Measurements from ENCODE around the gene CALML6. TPM values are rescaled to one million over a fixed set of nuclear protein-coding genes. Genes with fewer than 3 reads are reported as not detected.

The CALML6 gene
- total RNA-seq, 1 donor from 2014 or later: not detected

DNA sequence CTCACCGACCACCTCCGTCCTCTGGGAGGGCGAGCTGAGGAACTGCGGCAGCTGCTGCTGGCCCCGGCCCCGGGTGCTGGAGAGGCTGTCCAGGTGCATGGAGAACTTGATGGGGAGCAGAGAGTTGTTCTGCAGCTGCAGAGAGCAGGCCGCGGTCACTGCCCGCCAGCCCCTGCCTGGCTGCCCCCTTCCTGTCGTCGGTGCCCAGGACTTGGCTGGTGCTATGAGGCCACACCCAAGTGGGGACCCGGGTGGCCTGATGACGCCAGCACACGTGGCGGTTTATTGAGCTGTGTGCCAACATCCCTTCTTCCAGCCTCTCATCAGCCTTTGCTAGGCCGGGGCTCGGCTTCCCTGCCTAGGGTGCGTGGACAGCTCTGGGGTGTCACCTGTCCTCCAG lies 9.3 kb downstream of the CALML6 start:
- Histone ChIP-seq H3K36me3 (no peaks in the 10 kb centered on the region), H3K4me3 (no peak overlapping the region), H3K4me1 (no peaks in the 10 kb centered on the region), H3K27me3 (no peaks in the 10 kb centered on the region), H3K27ac (no peak overlapping the region), H3K9me3 (no peaks in the 10 kb centered on the region)
- intact Hi-C loops (cut with DNase I): no loop called here
- DNase-seq (ENCODE audit: low spot score in 2 of 2): no peak
- TF ChIP-seq, protein P1, sequence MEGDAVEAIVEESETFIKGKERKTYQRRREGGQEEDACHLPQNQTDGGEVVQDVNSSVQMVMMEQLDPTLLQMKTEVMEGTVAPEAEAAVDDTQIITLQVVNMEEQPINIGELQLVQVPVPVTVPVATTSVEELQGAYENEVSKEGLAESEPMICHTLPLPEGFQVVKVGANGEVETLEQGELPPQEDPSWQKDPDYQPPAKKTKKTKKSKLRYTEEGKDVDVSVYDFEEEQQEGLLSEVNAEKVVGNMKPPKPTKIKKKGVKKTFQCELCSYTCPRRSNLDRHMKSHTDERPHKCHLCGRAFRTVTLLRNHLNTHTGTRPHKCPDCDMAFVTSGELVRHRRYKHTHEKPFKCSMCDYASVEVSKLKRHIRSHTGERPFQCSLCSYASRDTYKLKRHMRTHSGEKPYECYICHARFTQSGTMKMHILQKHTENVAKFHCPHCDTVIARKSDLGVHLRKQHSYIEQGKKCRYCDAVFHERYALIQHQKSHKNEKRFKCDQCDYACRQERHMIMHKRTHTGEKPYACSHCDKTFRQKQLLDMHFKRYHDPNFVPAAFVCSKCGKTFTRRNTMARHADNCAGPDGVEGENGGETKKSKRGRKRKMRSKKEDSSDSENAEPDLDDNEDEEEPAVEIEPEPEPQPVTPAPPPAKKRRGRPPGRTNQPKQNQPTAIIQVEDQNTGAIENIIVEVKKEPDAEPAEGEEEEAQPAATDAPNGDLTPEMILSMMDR (IDR thresholded peaks at IDR 0.05): no peak

- H3K4me3 ChIP-seq: no peak overlapping the region
- no peaks in the 10 kb centered on the region for H3K4me1 ChIP-seq
- DNase-seq (ENCODE audit: low spot score in 2 of 2): no peak
- intact Hi-C loops (cut with DNase I): no loop called here
- no peaks in the 10 kb centered on the region for H3K9me3 ChIP-seq
- no peaks in the 10 kb centered on the region for H3K36me3 ChIP-seq
- H3K27ac ChIP-seq: no peak overlapping the region
- H3K27me3 ChIP-seq: no peaks in the 10 kb centered on the region
- TF ChIP-seq, protein P1 (IDR thresholded peaks at IDR 0.05): no peak
Measured at GRCh38 chr1:1924849-1925248, 9.8 kb downstream of the CALML6 start.

GRCh38 chr1:1925437-1926345 lies 10.6 kb downstream of the CALML6 start:
- no peak overlapping the region for H3K4me3 ChIP-seq
- TF ChIP-seq, protein P1 (IDR thresholded peaks at IDR 0.05): no peak
- DNase-seq (ENCODE audit: low spot score in 2 of 2): no peak
- H3K27me3 ChIP-seq: no peaks in the 10 kb centered on the region
- no peak overlapping the region for H3K27ac ChIP-seq
- H3K4me1 ChIP-seq: no peaks in the 10 kb centered on the region
- intact Hi-C loops (cut with DNase I): no loop called here
- no peaks in the 10 kb centered on the region for H3K9me3 ChIP-seq
- H3K36me3 ChIP-seq: no peaks in the 10 kb centered on the region

- Histone ChIP-seq H3K36me3 (no peaks in the 10 kb centered on the region), H3K9me3 (no peaks in the 10 kb centered on the region), H3K27ac (no peak overlapping the region), H3K27me3 (no peaks in the 10 kb centered on the region), H3K4me3 (no peak overlapping the region), H3K4me1 (no peaks in the 10 kb centered on the region)
- TF ChIP-seq, protein P1 (IDR thresholded peaks at IDR 0.05): no peak
- intact Hi-C loops (cut with DNase I): no loop called here
- DNase-seq (ENCODE audit: low spot score in 2 of 2): peak in 1 of 2 donors; percentile 55
Measured at GRCh38 chr1:1926346-1926811, 11.3 kb downstream of the CALML6 start.

DNA sequence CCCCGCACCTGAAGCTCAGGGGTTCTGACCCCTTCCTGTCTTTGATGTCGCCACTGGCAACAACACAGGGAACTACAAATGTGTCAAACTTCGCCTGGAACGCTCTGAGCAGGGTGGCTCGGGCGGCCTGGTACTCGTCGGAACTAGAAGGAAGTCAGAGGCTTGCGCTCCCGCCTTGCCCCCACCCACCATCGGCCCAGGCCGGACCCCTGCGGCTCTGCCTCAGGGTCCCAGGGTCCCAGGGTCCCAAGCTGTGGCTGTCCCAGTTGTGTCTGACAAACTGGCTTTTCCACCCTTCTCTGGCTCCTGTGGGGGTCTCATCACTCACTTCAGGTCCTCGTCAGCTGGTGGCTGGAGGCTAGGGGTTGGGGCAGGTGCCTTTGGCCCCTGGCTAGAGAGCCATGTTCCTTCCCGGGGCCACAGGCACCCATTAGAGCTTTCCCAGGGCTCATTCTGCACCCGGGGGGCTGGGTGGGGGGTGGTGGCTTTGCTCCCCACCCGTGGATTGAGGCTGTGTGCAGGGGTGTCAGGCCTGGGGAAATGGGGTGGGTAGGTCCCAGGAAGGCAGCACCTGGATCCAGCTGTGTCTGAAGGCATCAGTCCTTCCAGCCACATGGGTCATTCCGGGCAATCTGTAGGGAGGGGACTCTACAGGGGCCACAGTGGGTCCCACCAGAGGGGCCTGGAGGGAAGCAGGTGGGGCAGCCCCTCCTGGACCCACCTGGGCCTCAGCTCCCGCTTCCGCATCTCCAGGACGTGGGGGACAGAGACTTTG lies 12.0 kb downstream of the CALML6 start:
- Histone ChIP-seq H3K4me1 (no peaks in the 10 kb centered on the region), H3K9me3 (no peaks in the 10 kb centered on the region), H3K27ac (no peak overlapping the region), H3K4me3 (no peak overlapping the region), H3K27me3 (no peaks in the 10 kb centered on the region), H3K36me3 (no peaks in the 10 kb centered on the region)
- DNase-seq (ENCODE audit: low spot score in 2 of 2): peak in 1 of 2 donors; percentile 56
- intact Hi-C loops (cut with DNase I): no loop called here
- TF ChIP-seq, protein P1 (IDR thresholded peaks at IDR 0.05): no peak

All from ascending aorta (tissue), 2 donors.